GM19324 (cell line): ENCODE measurements around the gene OLFML1.

Experiments
- ATAC-seq: cut with Tn5 transposase; IDR thresholded peaks from one replicate; pipeline ENCODE4 v1.9.1; 2021; ENCODE audit warnings: mild to moderate bottlenecking, moderate library complexity; ENCODE audit not compliant: unreplicated experiment, low FRiP score

OLFML1 gene

DNA sequence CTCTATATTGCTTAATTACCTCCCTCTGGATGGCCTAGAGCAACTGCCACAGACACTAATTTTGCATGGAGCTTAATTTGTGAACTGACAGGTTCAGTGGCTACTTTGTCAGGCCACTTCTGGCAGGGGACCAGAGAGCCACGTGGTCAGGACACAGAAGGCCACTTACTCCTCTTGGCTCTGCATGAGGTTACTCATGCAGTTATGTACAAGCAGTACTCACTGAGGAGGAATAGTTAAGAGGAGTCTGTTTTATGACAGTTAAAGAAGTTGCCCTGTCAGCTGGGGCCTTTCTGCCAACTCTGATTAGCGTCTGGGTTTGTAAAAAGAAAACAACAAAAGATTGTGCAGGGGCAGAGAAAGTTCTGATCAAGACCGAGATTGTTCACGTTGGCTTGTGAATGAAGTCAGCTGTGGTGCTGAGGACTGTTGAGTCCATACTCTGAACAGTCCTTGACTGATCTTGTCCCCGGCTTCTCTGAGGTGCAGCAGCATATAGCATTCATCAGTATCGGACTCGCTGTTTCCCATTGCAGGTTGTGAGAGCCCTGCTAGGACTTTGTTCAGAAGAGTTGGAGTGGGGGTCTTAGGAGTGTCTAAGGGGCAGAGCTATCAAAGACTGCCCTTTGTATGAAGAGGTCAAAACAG lies 69.9 kb downstream of the OLFML1 start:
- no peak for ATAC-seq

DNA sequence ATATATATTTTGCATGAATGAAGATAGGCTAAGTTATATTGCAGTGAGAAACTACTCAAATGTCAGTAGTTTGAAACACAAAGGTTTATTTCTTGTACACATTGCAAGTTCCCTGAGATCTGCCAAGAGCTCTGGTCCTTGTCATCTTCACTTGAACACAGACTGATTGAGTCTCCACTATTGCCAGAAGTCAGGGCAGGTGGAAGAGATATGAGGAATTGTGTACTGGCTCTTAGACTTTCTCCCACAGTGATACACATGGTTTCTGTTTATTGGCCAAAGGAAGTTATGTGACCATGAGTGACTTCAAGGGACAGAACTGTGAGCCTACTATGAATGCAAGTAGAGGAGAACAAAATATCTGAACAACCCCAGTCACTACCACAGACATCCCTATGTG lies 72.7 kb downstream of the OLFML1 start:
- ATAC-seq: no peak

DNA sequence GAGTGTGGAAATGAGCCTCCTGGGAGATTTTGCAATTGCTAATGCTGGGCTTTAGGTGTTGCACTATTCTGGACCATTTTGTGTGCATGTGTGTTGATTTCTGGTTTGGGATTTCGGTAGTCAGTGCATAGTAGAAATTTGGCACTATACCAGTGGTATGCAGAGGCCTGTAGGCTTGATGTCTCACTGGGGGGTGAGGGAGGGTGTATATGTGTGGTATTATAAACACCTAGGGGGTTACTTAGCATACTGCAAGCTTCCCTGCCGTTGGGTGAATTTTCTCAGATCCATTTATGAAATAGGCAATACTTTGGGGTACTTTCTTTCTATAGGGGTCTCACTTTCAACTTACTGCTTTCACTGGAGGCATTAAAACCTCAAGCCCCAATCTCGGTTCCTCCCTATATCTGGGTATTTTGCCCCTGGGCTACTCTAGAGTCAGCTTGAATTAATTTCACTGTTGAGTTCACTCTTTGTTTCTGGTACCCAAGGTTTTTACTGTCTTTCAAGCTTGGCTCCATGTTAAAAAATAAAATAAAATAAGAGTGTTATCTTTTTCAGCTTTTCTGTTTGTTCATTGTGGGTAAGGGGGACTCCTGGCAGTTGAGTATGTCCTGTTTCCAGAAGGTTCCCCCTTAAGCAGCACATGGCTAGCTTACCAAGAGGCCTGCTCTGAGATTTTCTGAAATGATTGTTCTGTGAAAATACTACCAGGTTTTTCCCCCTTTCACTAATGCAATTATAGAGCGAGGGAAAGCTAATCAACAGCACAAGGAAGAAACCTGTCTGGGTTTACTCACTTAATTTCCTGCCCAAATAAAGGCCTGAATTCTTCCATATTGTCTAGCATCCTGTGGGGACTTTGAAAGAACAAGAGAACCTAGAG lies 74.3 kb downstream of the OLFML1 start:
- ATAC-seq: peak; percentile 64
